Heart left ventricle (tissue), 16 donors: Measurements from ENCODE around the gene MYL9. TPM values are rescaled to one million over a fixed set of nuclear protein-coding genes. Genes with fewer than 3 reads are reported as not detected.
A peak's percentile ranks its signal among the peaks of the same experiment; 100 is the strongest.

Experiments
- ATAC-seq, 4 donors: fragments of 200-7000 bp; cut with Tn5 transposase; one replicate each; pipeline ENCODE4 v1.9.1; 2020 to 2022; ENCODE audit warnings: moderate library complexity in 4 of 4, mild to moderate bottlenecking in 3 of 4, moderate number of reproducible peaks in 1 of 4
- DNase-seq, 5 donors: peaks; one replicate each; pipeline ENCODE4 v3.0.0-alpha.2; 2020
- H3K27ac ChIP-seq, 12 donors: fragments of 200-600 bp; sonication (generic) in 4 of 12; one replicate each; pipeline versions ENCODE4 v1.5.0 to v1.8.0; 2016 to 2022; ENCODE audit warnings: mild to moderate bottlenecking in 2 of 12
- H3K27me3 ChIP-seq, 9 donors: fragments of 200-600 bp; sonication (generic) in 2 of 9; one replicate each; pipeline versions ENCODE4 v1.5.1 to v1.8.0; 2016 to 2022; ENCODE audit warnings: mild to moderate bottlenecking in 3 of 9
- H3K36me3 ChIP-seq, 9 donors: fragments of 200-600 bp; sonication (generic) in 2 of 9; one replicate each; pipeline versions ENCODE4 v1.5.0 to v1.8.0; 2018 to 2022; ENCODE audit warnings: mild to moderate bottlenecking in 2 of 9
- H3K4me1 ChIP-seq, 12 donors: fragments of 200-600 bp; sonication (generic) in 4 of 12; one replicate each; pipeline versions ENCODE4 v1.5.0 to v1.8.0; 2016 to 2022; ENCODE audit warnings: mild to moderate bottlenecking in 3 of 12
- H3K4me3 ChIP-seq, 12 donors: fragments of 200-600 bp; sonication (generic) in 4 of 12; one replicate each; pipeline versions ENCODE4 v1.5.0 to v1.8.0; 2017 to 2022; ENCODE audit warnings: mild to moderate bottlenecking in 9 of 12, moderate library complexity in 4 of 12
- H3K9me3 ChIP-seq, 12 donors: fragments of 200-600 bp; sonication (generic) in 4 of 12; one replicate each; pipeline versions ENCODE4 v1.5.0 to v1.8.0; 2016 to 2022; ENCODE audit warnings: mild to moderate bottlenecking in 1 of 12
- CTCF ChIP-seq, 12 donors: fragments of 200-600 bp; sonication (generic) in 4 of 12; IDR thresholded peaks; one replicate each; pipeline versions ENCODE4 v1.5.0 to v1.8.0; 2018 to 2022; ENCODE audit warnings: antibody characterized with exemption in 12 of 12, mild to moderate bottlenecking in 5 of 12
- POLR2A ChIP-seq, 2 donors: fragments of 450-650 bp; IDR thresholded peaks; one replicate each; pipeline ENCODE4 v1.6.1; 2017; ENCODE audit warnings: antibody characterized with exemption in 2 of 2, mild to moderate bottlenecking in 2 of 2, moderate library complexity in 2 of 2
- WGBS, 4 donors: extraction: QIAGEN DNeasy Blood & Tissue Kit in 2 of 4; methylation state at CpG; one replicate each; pipeline versions ENCODE4 v1.1.5 to v1.1.7; 2013 to 2018; 5-methylcytosine and 5-hydroxymethylcytosine counted together
- intact Hi-C, 10 donors: fragments of 100-400 bp; cut with DNase I; formaldehyde crosslinking; loops; one replicate each; pipeline versions ENCODE4 v1.11.1 to v1.14.2; 2022
- long read RNA-seq, 3 donors: library from polyadenylated mRNA; unstranded; transcript quantifications; one replicate each; pipeline ENCODE4 v2.0.0, GENCODE V29; 2020 to 2021
- polyA plus RNA-seq, 2 donors: library from polyadenylated mRNA; stranded (reverse); fragments of 200-250 nt; gene quantifications; one replicate each; pipeline ENCODE4 v1.2.3, GENCODE V29; 2013
- total RNA-seq, 9 donors: library from RNA; depleted of rRNA in 2 of 9; stranded (reverse); fragments of >200 nt in 2 of 9; fragmentation: NEBNext Ultra II Directional in 3 of 9; extraction: Animal tissue kit (Norgen Biotek cat#: 25700) in 3 of 9; gene quantifications; one replicate each; pipeline versions ENCODE4 v1.1.0 to v1.2.4, GENCODE V29; 2016 to 2023
- donor health status: ischemic (EF 13 %, LVEDD 7.1; RV severe dilation, severe dysfunction).
- donor health status: healthy with polysubstance abuse.
- donor health status: DM: no; HTN: yes; CAD: no.
- donor health status: DM: no; HTN: no; CAD: no.
- donor health status: ischemic (EF 25% LVEDD 6.9; RV normal size, moderate dysfunction).
- donor health status: ischemic (EF 25% LVEDD 5.7; RV mildly dilated, moderate dysfunction).
- donor health status: healthy.
- donor health status: DM: yes; HTN: yes; CAD: no.
- donor health status: ischemic (EF 35%, LVEDD 5.7; RV mildly dilated, moderate dysfunction).
- donor health status: nonischemic (EF 11% LVEDD 7.7; RV severe dilation, severe dysfunction).
- donor health status: DM: yes; HTN: yes; CAD: no.
- donor health status: PGD.
- donor health status: ischemic (EF 29% LVEDD 5.4; RV normal size, mild dysfunction).
- donor health status: nonischemic (EF 23%, LVEDD 6.1; RV moderate dilation, normal function).

Gene MYL9
- total RNA-seq = 1,000 to 10,000 TPM in 7 of 9 donors, 100 to 1,000 TPM in 2; 521 to 2,387 (median 1,751) TPM
- 1,000 to 10,000 TPM in 1 of 2 donors, 100 to 1,000 TPM in 1; 452 to 1,748 TPM for polyA plus RNA-seq
- long read RNA-seq, donor 1, transcript MYL9-201 (4 exons, 2,821 nt) = major isoform, 215 of 354 reads
- long read RNA-seq, donor 1, partial matches to known transcripts = 130 of 354 reads
- long read RNA-seq, donor 1, other reads (novel, unspliced or antisense) = 9 of 354 reads
- long read RNA-seq, donor 2, transcript MYL9-201 (4 exons, 2,821 nt) = major isoform, 218 of 293 reads
- long read RNA-seq, donor 2, partial matches to known transcripts = 64 of 293 reads
- long read RNA-seq, donor 2, other reads (novel, unspliced or antisense) = 11 of 293 reads
- long read RNA-seq, donor 3, transcript MYL9-201 (4 exons, 2,821 nt) = major isoform, 133 of 224 reads
- long read RNA-seq, donor 3, partial matches to known transcripts = 84 of 224 reads
- long read RNA-seq, donor 3, other reads (novel, unspliced or antisense) = 4 of 224 reads

GRCh38 chr20:36541227-36541767 lies at the start of gene MYL9:
Gene MYL9 (plus strand): TSS chr20:36541519. CDS start chr20:36544885, 3,366 bp downstream.
- intact Hi-C loops = loop anchor here in 9 of 10 donors (2.0 to 10.0 kb wide), 5 partner anchors 44 to 324 kb away; a partner anchor contains a TSS
- ATAC-seq = peak; percentile 66 to 88 (median 81)
- no peaks in the 10 kb centered on the region for H3K9me3 ChIP-seq
- H3K27ac ChIP-seq = peak within 1 kb of the TSS; percentile 88 to 100 (median 98)
- no peaks in the 10 kb centered on the region for H3K27me3 ChIP-seq
- 1 to 4% (median 3%) methylated on average over 11 to 41 of the region's 41 CpGs for whole genome bisulfite sequencing, 4 donors
- DNase-seq = peak; percentile 95 to 98 (median 96)
- TF ChIP-seq POLR2A (IDR thresholded peaks at IDR 0.05) (peak in 1 of 2 donors; percentile 62), CTCF (IDR thresholded peaks at IDR 0.05) (no peak)
- peaks cover 5 to 74% (median 52%) of the 10 kb centered on the region in 12 donors for H3K4me1 ChIP-seq
- peaks cover 0 to 21% (median 15%) of the 10 kb centered on the region in 9 donors for H3K36me3 ChIP-seq
- peak within 1 kb of the TSS; percentile 71 to 100 (median 92) for H3K4me3 ChIP-seq

DNA sequence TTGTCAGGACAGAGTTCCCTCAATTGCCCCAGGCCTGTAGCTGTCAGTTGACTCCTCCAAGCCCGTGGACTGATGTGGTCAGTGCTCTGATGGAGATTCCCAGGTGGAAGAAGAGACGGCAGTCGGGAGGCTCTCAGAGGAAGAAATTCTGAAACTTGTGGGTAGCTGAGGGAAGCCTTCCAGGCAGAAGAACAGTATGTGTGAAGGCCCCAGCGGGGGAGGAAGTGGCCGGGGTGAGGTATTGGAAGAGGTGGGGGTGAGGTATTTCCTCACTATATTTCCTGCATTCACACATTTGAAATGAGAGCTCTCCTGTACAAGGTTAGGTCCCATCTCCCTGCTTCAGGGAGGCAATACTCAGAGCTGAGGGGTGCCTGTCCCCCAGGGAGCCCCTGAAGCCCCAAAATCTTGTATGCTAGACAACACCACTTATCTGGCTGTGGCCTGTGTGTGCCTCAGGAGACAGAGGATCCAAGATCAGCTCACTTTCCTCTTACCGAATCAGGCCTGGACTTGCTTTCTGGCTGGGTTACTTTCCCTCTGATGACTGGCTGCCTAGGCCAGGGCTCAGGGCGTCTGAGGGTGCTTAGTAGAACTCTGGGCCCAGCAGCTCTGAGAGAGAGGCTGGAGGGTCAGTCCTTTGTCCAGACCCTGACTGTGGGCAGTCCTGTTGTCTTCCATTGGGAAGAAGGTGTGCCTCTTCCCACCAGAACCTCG lies 49.3 kb upstream of the MYL9 start:
- ATAC-seq (peak in 1 of 4 donors; percentile 61), DNase-seq (no peak)
- WGBS, 4 donors = 36 to 53% (median 41%) methylated on average over 7 to 8 of the region's 8 CpGs
- H3K9me3 ChIP-seq = no peaks in the 10 kb centered on the region
- no peaks in the 10 kb centered on the region for H3K27me3 ChIP-seq
- H3K36me3 ChIP-seq = peaks cover 0 to 16% (median 9%) of the 10 kb centered on the region in 9 donors
- TF ChIP-seq CTCF (IDR thresholded peaks at IDR 0.05) (no peak), POLR2A (IDR thresholded peaks at IDR 0.05) (no peak)
- intact Hi-C loops = no loop called here
- H3K4me1 ChIP-seq = peaks cover 8 to 94% (median 57%) of the 10 kb centered on the region in 12 donors
- peak overlapping the region in 11 of 12 donors; percentile 2 to 83 (median 34) for H3K27ac ChIP-seq
- H3K4me3 ChIP-seq = peak overlapping the region in 1 of 12 donors; percentile 0

DNA sequence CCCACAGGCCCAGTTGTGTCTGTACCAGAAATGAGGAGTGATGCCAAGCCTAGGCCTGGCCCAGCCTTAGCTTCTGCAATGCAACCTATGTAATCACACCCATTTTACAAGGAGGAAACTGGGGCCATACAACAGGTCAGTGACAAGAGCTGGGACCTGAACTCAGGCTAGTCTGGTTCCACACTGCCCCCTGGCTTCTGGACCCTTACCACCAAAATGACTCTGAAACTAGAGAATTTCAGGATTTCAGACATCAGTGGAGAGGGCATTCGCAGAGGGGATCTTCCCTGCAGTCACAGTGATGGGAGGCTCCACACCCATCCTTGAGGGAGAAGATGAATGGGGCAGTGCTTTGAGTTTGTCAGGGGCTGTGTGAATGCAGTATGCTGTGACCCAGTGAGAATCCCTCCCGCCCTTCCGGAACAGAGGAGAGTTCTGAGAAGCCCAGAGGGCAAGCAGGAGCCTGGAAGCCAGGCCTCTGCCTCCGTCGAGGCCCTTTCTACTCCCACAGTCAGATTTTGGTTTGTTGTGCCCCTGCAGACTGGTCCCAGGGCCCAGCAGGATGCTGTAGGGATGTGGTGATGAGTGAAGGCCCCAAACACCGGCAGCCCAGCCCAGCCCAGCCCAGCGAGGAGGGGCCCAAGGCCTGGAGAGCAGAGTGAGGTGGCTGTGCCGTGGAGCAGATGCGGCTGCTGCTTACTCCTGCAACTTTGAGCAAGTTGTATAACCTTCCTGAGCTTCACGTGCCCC lies 48.1 kb upstream of the MYL9 start:
- intact Hi-C loops = no loop called here
- no peaks in the 10 kb centered on the region for H3K27me3 ChIP-seq
- 40 to 89% (median 69%) methylated on average over 1 to 10 of the region's 10 CpGs for WGBS, 4 donors
- H3K9me3 ChIP-seq = no peaks in the 10 kb centered on the region
- H3K36me3 ChIP-seq = peaks cover 0 to 28% (median 21%) of the 10 kb centered on the region in 9 donors
- no peak overlapping the region for H3K4me3 ChIP-seq
- H3K4me1 ChIP-seq = peaks cover 8 to 94% (median 60%) of the 10 kb centered on the region in 12 donors
- no peak for DNase-seq
- TF ChIP-seq CTCF (IDR thresholded peaks at IDR 0.05) = peak in 10 of 12 donors; percentile 12 to 52 (median 35)
- no peak for TF ChIP-seq POLR2A (IDR thresholded peaks at IDR 0.05)
- peak overlapping the region in 8 of 12 donors; percentile 3 to 83 (median 53) for H3K27ac ChIP-seq
- peak in 3 of 4 donors; percentile 5 to 22 (median 8) for ATAC-seq
